CD14-positive monocyte (primary cell): Measurements from ENCODE around the gene E2F2. TPM values are rescaled to one million over a fixed set of nuclear protein-coding genes. Genes with fewer than 3 reads are reported as not detected.

Experiments
- DNase-seq, 3 donors: peaks; one replicate each; pipeline ENCODE4 v3.0.0-alpha.2; 2011 to 2022
- H2AFZ ChIP-seq: 2 replicates; pipeline ENCODE4 v1.6.0; 2012; ENCODE audit warnings: mild to moderate bottlenecking, low read depth, low read length, inconsistent platforms; ENCODE audit not compliant: insufficient read depth, poor library complexity, severe bottlenecking
- H3K27ac ChIP-seq, 2 donors: 1 replicate in 1 of 2; 2 replicates in 1 of 2; pipeline ENCODE4 v1.5.1; 2012 to 2013; ENCODE audit warnings: low read length in 2 of 2, control low read depth in 1 of 2, inconsistent platforms in 1 of 2, low read depth in 1 of 2, mild to moderate bottlenecking in 1 of 2
- H3K27me3 ChIP-seq, 2 donors: one replicate each; pipeline versions ENCODE4 v1.6.0 to v1.6.1; 2011 to 2013; ENCODE audit warnings: low read length in 2 of 2; ENCODE audit not compliant: control insufficient read depth in 2 of 2, insufficient read depth in 2 of 2
- H3K36me3 ChIP-seq, 2 donors: replicated peaks in 1 of 2; 1 replicate in 1 of 2; 2 replicates in 1 of 2; pipeline versions ENCODE4 v1.5.1 to v1.6.1; 2012 to 2013; ENCODE audit warnings: low read length in 2 of 2, control low read depth in 1 of 2, inconsistent platforms in 1 of 2, mild to moderate bottlenecking in 1 of 2; ENCODE audit not compliant: insufficient read depth in 2 of 2, control insufficient read depth in 1 of 2
- H3K4me1 ChIP-seq, 2 donors: 1 replicate in 1 of 2; 2 replicates in 1 of 2; pipeline versions ENCODE4 v1.5.1 to v1.6.1; 2012 to 2013; ENCODE audit warnings: low read length in 2 of 2, control low read depth in 1 of 2, inconsistent platforms in 1 of 2, mild to moderate bottlenecking in 1 of 2, moderate library complexity in 1 of 2; ENCODE audit not compliant: insufficient read depth in 2 of 2, control insufficient read depth in 1 of 2
- H3K4me2 ChIP-seq: replicated peaks from 2 replicates; pipeline ENCODE3; 2012; ENCODE audit warnings: low read length, moderate library complexity, mild to moderate bottlenecking; ENCODE audit not compliant: poor library complexity, severe bottlenecking; ENCODE audit errors: extremely low read depth
- H3K4me3 ChIP-seq, 3 experiments: fragments of 200-600 bp in 1 of 3; sonication (generic) in 1 of 3; replicated peaks in 1 of 3; 1 replicate in 2 of 3; 2 replicates in 1 of 3; pipeline ENCODE4 v1.5.1; 2011 to 2013; ENCODE audit warnings: low read length in 3 of 3, mild to moderate bottlenecking in 3 of 3, control low read depth in 2 of 3, low read depth in 2 of 3, inconsistent platforms in 1 of 3, moderate library complexity in 1 of 3
- H3K79me2 ChIP-seq: 2 replicates; pipeline ENCODE4 v1.6.0; 2012; ENCODE audit warnings: mild to moderate bottlenecking, control low read depth, inconsistent platforms, low read length, moderate library complexity; ENCODE audit not compliant: insufficient read depth
- H3K9ac ChIP-seq: 2 replicates; pipeline ENCODE4 v1.6.0; 2017; ENCODE audit warnings: low read length, mild to moderate bottlenecking; ENCODE audit not compliant: insufficient read depth, poor library complexity, severe bottlenecking
- H3K9me3 ChIP-seq, 2 donors: replicated peaks in 1 of 2; 1 replicate in 1 of 2; 2 replicates in 1 of 2; pipeline versions ENCODE4 v1.5.1 to v1.6.1; 2012 to 2013; ENCODE audit warnings: low read length in 2 of 2, control low read depth in 1 of 2; ENCODE audit not compliant: control insufficient read depth in 1 of 2, insufficient read depth in 1 of 2
- H4K20me1 ChIP-seq: 2 replicates; pipeline ENCODE4 v1.6.0; 2012; ENCODE audit warnings: mild to moderate bottlenecking, low read length, control low read depth, moderate library complexity; ENCODE audit not compliant: insufficient read depth
- H3K27ac Mint-ChIP-seq, 7 donors: one replicate each; pipeline ENCODE4 v1.8.0; 2020; ENCODE audit warnings: mild to moderate bottlenecking in 7 of 7, mixed read lengths in 7 of 7, moderate library complexity in 6 of 7, inconsistent platforms in 2 of 7
- H3K27me3 Mint-ChIP-seq, 3 donors: one replicate each; pipeline ENCODE4 v1.8.0; 2021 to 2022; ENCODE audit warnings: low read depth in 3 of 3, mild to moderate bottlenecking in 3 of 3, mixed read lengths in 3 of 3, moderate library complexity in 3 of 3, inconsistent platforms in 1 of 3
- H3K36me3 Mint-ChIP-seq, 2 donors: one replicate each; pipeline ENCODE4 v1.8.0; 2020; ENCODE audit warnings: mixed read lengths in 2 of 2, inconsistent platforms in 1 of 2, mild to moderate bottlenecking in 1 of 2
- H3K4me1 Mint-ChIP-seq: one replicate; pipeline ENCODE4 v1.8.0; 2020; ENCODE audit warnings: mild to moderate bottlenecking, mixed read lengths
- H3K4me3 Mint-ChIP-seq, 2 donors: one replicate each; pipeline ENCODE4 v1.8.0; 2020; ENCODE audit warnings: mild to moderate bottlenecking in 2 of 2, mixed read lengths in 2 of 2, moderate library complexity in 1 of 2
- H3K9me3 Mint-ChIP-seq, 7 donors: one replicate each; pipeline ENCODE4 v1.8.0; 2020 to 2022; ENCODE audit warnings: mixed read lengths in 7 of 7, mild to moderate bottlenecking in 6 of 7, moderate library complexity in 6 of 7, inconsistent platforms in 2 of 7
- CTCF ChIP-seq: fragments of 200-600 bp; IDR thresholded peaks from one replicate; pipeline ENCODE4 v1.8.0; 2022; ENCODE audit warnings: antibody characterized with exemption, mild to moderate bottlenecking
- WGBS: methylation state at CpG from one replicate; pipeline ENCODE4 v1.1.5; 2013; ENCODE audit warnings: missing lambda C conversion rate; ENCODE audit not compliant: insufficient coverage; 5-methylcytosine and 5-hydroxymethylcytosine counted together
- intact Hi-C, 2 donors: fragments of 100-400 bp; cut with micrococcal nuclease; formaldehyde crosslinking; loops; one replicate each; pipeline versions ENCODE4 v1.15.0 to v1.15.1; 2023
- polyA plus RNA-seq, 3 donors: library from polyadenylated mRNA; depleted of rRNA in 1 of 3; unstranded in 2 of 3; stranded (reverse) in 1 of 3; fragments of 300-500 nt in 2 of 3; fragments of >200 nt in 1 of 3; fragmentation: Illumina TruSeq in 2 of 3; gene quantifications; 1 replicate in 2 of 3; 2 replicates in 1 of 3; pipeline ENCODE4 v1.2.3, GENCODE V29; 2012 to 2021

The E2F2 gene
- polyA plus RNA-seq, 3 donors: 0.24 to 4.7 (median 1.8) TPM

- Histone ChIP-seq H3K27me3 (peaks cover 54 to 73% of the 10 kb centered on the region in 2 donors), H4K20me1 (no peaks in the 10 kb centered on the region), H3K36me3 (no peaks in the 10 kb centered on the region), H3K4me1 (peaks cover 48 to 54% of the 10 kb centered on the region in 2 donors), H3K9me3 (peaks cover 4 to 10% of the 10 kb centered on the region in 2 donors), H3K4me3 (no peak overlapping the region), H3K79me2 (no peaks in the 10 kb centered on the region), H3K9ac (no peak overlapping the region), H2AFZ (no peak overlapping the region), H3K4me2 (no peak overlapping the region), H3K27ac (no peak overlapping the region)
- peak overlapping the region in 3 of 7 donors; percentile 8 to 70 (median 57) for H3K27ac Mint-ChIP-seq
- no peak for DNase-seq
- no peak for TF ChIP-seq CTCF
- H3K9me3 Mint-ChIP-seq: peaks cover 0 to 16% (median 8%) of the 10 kb centered on the region in 7 donors
- peaks cover 0 to 13% of the 10 kb centered on the region in 2 donors for H3K36me3 Mint-ChIP-seq
- peak overlapping the region in 1 of 2 donors; percentile 94 for H3K4me3 Mint-ChIP-seq
- 88% methylated on average over 1 of the region's 4 CpGs for WGBS
- peaks cover 74 to 87% (median 85%) of the 10 kb centered on the region in 3 donors for H3K27me3 Mint-ChIP-seq
- H3K4me1 Mint-ChIP-seq: peaks cover 58% of the 10 kb centered on the region
- intact Hi-C loops: loop anchor here (5.0 to 10.0 kb wide), 3 partner anchors 35 to 198 kb away; partner anchors contain the start of gene ELOA (in 1 of the 2)
Measured at GRCh38 chr1:23556635-23557470, 25.8 kb upstream of the E2F2 start.

DNA sequence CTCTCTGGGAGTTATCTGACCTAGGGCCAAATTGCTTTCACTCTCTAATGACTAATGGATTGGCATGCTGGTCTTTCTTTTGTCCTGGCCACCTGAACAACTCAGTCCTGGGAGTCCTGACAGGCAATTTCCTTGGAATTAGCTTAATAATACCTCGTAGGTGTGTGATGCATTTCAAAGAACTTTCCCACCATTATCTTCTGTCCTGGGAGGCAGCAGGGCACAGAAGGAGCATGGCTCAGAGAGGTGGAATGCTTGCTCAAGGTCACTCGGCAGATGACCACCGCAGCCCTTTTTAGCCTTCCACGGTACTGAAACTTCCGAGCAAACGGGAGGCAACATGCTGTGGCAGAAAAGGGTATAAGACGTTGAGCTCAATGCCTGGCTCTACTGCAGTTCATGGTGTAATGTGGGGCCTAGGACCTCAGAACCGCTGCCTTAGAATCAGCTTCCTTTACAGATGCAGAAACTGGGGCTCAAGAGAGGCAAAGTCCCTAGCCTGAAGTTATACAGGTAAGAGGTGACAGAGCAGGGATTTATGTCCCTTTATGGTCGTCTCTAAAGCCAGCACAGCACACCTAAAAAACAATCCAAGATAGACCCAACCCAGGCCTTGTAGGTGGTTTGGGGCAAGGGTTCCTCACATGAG lies 25.1 kb upstream of the E2F2 start:
- no peak overlapping the region for H3K4me2 ChIP-seq
- no peaks in the 10 kb centered on the region for H4K20me1 ChIP-seq
- Mint-ChIP-seq H3K4me1 (peaks cover 52% of the 10 kb centered on the region), H3K9me3 (peaks cover 0 to 18% (median 8%) of the 10 kb centered on the region in 7 donors), H3K27me3 (peaks cover 69 to 84% (median 79%) of the 10 kb centered on the region in 3 donors), H3K27ac (peak overlapping the region in 2 of 7 donors; percentile 40 to 70), H3K4me3 (peak overlapping the region in 1 of 2 donors; percentile 94), H3K36me3 (peaks cover 0 to 13% of the 10 kb centered on the region in 2 donors)
- H3K4me1 ChIP-seq: peaks cover 41 to 46% of the 10 kb centered on the region in 2 donors
- no peak for DNase-seq
- H3K36me3 ChIP-seq: no peaks in the 10 kb centered on the region
- no peak overlapping the region for H3K27ac ChIP-seq
- no peak overlapping the region for H3K9ac ChIP-seq
- H3K27me3 ChIP-seq: peaks cover 51 to 71% of the 10 kb centered on the region in 2 donors
- 100% methylated on average over 6 of the region's 9 CpGs for WGBS
- intact Hi-C loops: loop anchor here (5.0 to 10.0 kb wide), 3 partner anchors 36 to 199 kb away; partner anchors contain the start of gene ELOA (in 1 of the 2)
- no peak overlapping the region for H3K4me3 ChIP-seq
- no peak for TF ChIP-seq CTCF
- no peak overlapping the region for H2AFZ ChIP-seq
- no peaks in the 10 kb centered on the region for H3K79me2 ChIP-seq
- peaks cover 4 to 10% of the 10 kb centered on the region in 2 donors for H3K9me3 ChIP-seq
